Measurements from ENCODE around the gene HS3ST2. TPM values are rescaled to one million over a fixed set of nuclear protein-coding genes. Genes with fewer than 3 reads are reported as not detected.
A peak's percentile ranks its signal among the peaks of the same experiment; 100 is the strongest.

Gene HS3ST2
- total RNA-seq, 1 donor from 2014 or later, result 11.8 TPM

DNA sequence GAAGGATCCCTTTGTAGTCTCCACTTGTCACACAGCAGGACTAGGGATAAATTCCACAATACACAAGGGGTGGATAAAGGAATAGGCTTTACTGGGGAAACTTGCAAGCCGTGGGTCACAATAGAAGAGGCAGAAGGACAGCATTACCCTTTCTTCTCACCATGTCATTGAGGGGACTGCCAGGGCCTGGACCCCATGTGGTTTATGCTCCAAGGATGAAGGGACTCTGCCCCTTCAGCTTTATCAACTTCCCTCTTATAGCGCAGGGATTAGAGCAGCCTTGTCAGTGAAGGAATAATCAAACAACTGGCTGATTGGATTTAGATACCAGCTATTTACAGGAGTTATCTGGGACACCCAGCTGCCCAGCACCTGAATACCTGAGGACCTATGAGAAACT, 89.8 kb downstream of the HS3ST2 start:
- Histone ChIP-seq H3K27me3 (no peaks in the 10 kb centered on the region), H3K36me3 (no peaks in the 10 kb centered on the region), H3K4me3 (no peak overlapping the region), H3K27ac (no peak overlapping the region), H3K4me1 (no peaks in the 10 kb centered on the region), H3K9me3 (no peaks in the 10 kb centered on the region)
- TF ChIP-seq, protein P1, sequence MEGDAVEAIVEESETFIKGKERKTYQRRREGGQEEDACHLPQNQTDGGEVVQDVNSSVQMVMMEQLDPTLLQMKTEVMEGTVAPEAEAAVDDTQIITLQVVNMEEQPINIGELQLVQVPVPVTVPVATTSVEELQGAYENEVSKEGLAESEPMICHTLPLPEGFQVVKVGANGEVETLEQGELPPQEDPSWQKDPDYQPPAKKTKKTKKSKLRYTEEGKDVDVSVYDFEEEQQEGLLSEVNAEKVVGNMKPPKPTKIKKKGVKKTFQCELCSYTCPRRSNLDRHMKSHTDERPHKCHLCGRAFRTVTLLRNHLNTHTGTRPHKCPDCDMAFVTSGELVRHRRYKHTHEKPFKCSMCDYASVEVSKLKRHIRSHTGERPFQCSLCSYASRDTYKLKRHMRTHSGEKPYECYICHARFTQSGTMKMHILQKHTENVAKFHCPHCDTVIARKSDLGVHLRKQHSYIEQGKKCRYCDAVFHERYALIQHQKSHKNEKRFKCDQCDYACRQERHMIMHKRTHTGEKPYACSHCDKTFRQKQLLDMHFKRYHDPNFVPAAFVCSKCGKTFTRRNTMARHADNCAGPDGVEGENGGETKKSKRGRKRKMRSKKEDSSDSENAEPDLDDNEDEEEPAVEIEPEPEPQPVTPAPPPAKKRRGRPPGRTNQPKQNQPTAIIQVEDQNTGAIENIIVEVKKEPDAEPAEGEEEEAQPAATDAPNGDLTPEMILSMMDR (IDR thresholded peaks at IDR 0.05), result no peak
- TF ChIP-seq POLR2A (IDR thresholded peaks at IDR 0.05), result no peak
- intact Hi-C loops (cut with DNase I), result no loop called here
- DNase-seq (ENCODE audit: extremely low spot score in 2 of 2), result peak in 1 of 2 donors; percentile 12

GRCh38 chr16:22912654-22913053, 98.7 kb downstream of the HS3ST2 start:
- Histone ChIP-seq H3K27me3 (no peaks in the 10 kb centered on the region), H3K27ac (no peak overlapping the region), H3K4me3 (no peak overlapping the region), H3K36me3 (no peaks in the 10 kb centered on the region), H3K4me1 (no peaks in the 10 kb centered on the region), H3K9me3 (no peaks in the 10 kb centered on the region)
- intact Hi-C loops (cut with DNase I), result no loop called here
- TF ChIP-seq POLR2AphosphoS5 (IDR thresholded peaks at IDR 0.05; ENCODE audit: insufficient read depth in 1 of 2, low read depth in 1 of 2), result no peak
- no peak for DNase-seq (ENCODE audit: extremely low spot score in 2 of 2)

GRCh38 chr16:22915003-22915402, 101.0 kb downstream of the HS3ST2 start:
- no peaks in the 10 kb centered on the region for H3K9me3 ChIP-seq
- H3K4me1 ChIP-seq, result no peaks in the 10 kb centered on the region
- no peaks in the 10 kb centered on the region for H3K27me3 ChIP-seq
- DNase-seq (ENCODE audit: extremely low spot score in 2 of 2), result peak in 1 of 2 donors; percentile 52
- no peaks in the 10 kb centered on the region for H3K36me3 ChIP-seq
- no peak overlapping the region for H3K4me3 ChIP-seq
- intact Hi-C loops (cut with DNase I), result no loop called here
- TF ChIP-seq POLR2AphosphoS5 (IDR thresholded peaks at IDR 0.05; ENCODE audit: insufficient read depth in 1 of 2, low read depth in 1 of 2) (no peak), POLR2A (IDR thresholded peaks at IDR 0.05) (no peak)
- TF ChIP-seq, protein P1 (IDR thresholded peaks at IDR 0.05), result no peak
- H3K27ac ChIP-seq, result no peak overlapping the region

DNA sequence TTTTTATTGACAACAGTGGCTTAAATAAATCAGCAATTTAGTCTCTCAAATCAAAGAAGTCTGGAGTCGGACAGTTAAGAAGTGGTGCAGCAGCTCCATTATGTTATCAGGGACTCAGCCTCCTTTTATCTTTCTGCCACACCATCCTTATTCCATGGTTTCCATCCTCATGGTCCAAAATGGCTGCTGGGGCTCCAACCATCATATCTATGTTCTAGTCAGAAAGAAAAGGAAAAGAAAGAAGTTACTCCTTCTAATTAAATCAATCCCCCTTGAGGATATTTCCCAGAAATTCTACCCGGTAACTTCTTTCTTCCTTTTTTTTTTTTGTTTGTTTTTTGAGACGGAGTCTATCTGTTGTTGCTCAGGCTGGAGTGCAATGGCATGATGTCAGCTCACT, 109.5 kb downstream of the HS3ST2 start:
- H3K9me3 ChIP-seq, result no peaks in the 10 kb centered on the region
- H3K4me1 ChIP-seq, result no peaks in the 10 kb centered on the region
- no peaks in the 10 kb centered on the region for H3K36me3 ChIP-seq
- H3K27me3 ChIP-seq, result no peaks in the 10 kb centered on the region
- no peak overlapping the region for H3K27ac ChIP-seq
- DNase-seq (ENCODE audit: extremely low spot score in 2 of 2), result no peak
- H3K4me3 ChIP-seq, result no peak overlapping the region
- TF ChIP-seq, protein P1 (IDR thresholded peaks at IDR 0.05), result no peak
- TF ChIP-seq POLR2AphosphoS5 (IDR thresholded peaks at IDR 0.05; ENCODE audit: insufficient read depth in 1 of 2, low read depth in 1 of 2), result no peak
- TF ChIP-seq POLR2A (IDR thresholded peaks at IDR 0.05), result no peak
- intact Hi-C loops (cut with DNase I), result no loop called here

DNA sequence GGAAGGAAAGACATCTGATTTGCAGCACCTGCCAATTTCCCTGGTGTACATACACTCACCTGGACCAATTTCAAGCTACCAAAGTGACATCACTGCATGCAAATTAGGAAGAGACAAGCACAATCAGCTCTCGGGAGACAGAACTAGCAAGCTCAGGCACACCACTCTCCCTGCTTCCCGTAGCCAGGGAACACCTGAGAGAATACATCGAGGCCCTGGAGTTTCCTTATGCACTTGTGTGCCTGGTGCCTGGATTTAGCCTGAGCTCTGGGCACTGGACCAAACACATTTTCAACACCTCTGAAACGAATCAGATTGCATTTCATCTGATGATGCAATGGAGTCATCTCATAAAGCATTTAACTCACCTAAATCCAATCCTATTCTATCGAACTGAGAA, 110.5 kb downstream of the HS3ST2 start:
- Histone ChIP-seq H3K27ac (no peak overlapping the region), H3K4me1 (no peaks in the 10 kb centered on the region), H3K36me3 (no peaks in the 10 kb centered on the region), H3K27me3 (no peaks in the 10 kb centered on the region), H3K9me3 (no peaks in the 10 kb centered on the region), H3K4me3 (no peak overlapping the region)
- TF ChIP-seq POLR2AphosphoS5 (IDR thresholded peaks at IDR 0.05; ENCODE audit: insufficient read depth in 1 of 2, low read depth in 1 of 2) (no peak), POLR2A (IDR thresholded peaks at IDR 0.05) (no peak)
- TF ChIP-seq, protein P1 (IDR thresholded peaks at IDR 0.05), result no peak
- no peak for DNase-seq (ENCODE audit: extremely low spot score in 2 of 2)
- intact Hi-C loops (cut with DNase I), result no loop called here

Data from vagina (tissue), 2 donors.